H1 (cell line): ENCODE results near the gene SPSB2. TPM values are rescaled to one million over a fixed set of nuclear protein-coding genes. Genes with fewer than 3 reads are reported as not detected.

Experiments
- BACH1 ChIP-seq: IDR thresholded peaks from 2 replicates; pipeline ENCODE4 v1.6.1; 2012; ENCODE audit warnings: low read length, improper control_type of control experiment
- CBX8 ChIP-seq: fragments of 300-800, 300-1000 bp; sonication (generic); IDR thresholded peaks from 2 replicates; pipeline ENCODE4 v1.7.1; 2016; ENCODE audit warnings: low read depth, low read length, borderline replicate concordance
- CHD7 ChIP-seq: fragments of 300-600 bp; sonication (generic); IDR thresholded peaks from 2 replicates; pipeline ENCODE4 v1.7.1; 2012; ENCODE audit warnings: low read length, moderate library complexity, mild to moderate bottlenecking, inconsistent platforms; ENCODE audit not compliant: insufficient replicate concordance
- JUN ChIP-seq: IDR thresholded peaks from 2 replicates; pipeline ENCODE4 v1.6.1; 2011; ENCODE audit warnings: low read depth, mild to moderate bottlenecking, improper control_type of control experiment, low read length
- POLR2A ChIP-seq, 2 experiments: IDR thresholded peaks; 1 replicate in 1 of 2; 2 replicates in 1 of 2; pipeline ENCODE4 v1.6.1; 2011; ENCODE audit warnings: low read depth in 2 of 2, low read length in 2 of 2, mild to moderate bottlenecking in 2 of 2; ENCODE audit errors: control extremely low read depth in 1 of 2
- POLR2AphosphoS5 ChIP-seq: IDR thresholded peaks from 2 replicates; pipeline ENCODE4 v1.6.1; 2011; ENCODE audit warnings: low read depth, low read length
- SP1 ChIP-seq: IDR thresholded peaks from 2 replicates; pipeline ENCODE4 v1.6.1; 2011; ENCODE audit warnings: low read depth, low read length
- SUZ12 ChIP-seq: fragments of 200-600 bp; sonication (generic); IDR thresholded peaks from 2 replicates; pipeline ENCODE4 v1.6.1; 2012; ENCODE audit warnings: mild to moderate bottlenecking, inconsistent platforms, low read length, moderate library complexity, mixed read lengths
- polyA plus RNA-seq, 7 experiments: library from polyadenylated mRNA; depleted of rRNA in 3 of 7; stranded (reverse) in 5 of 7; unstranded in 2 of 7; fragments of >200 nt in 5 of 7; fragments of 200-250 nt in 2 of 7; gene quantifications; 1 replicate in 5 of 7; 2 replicates in 1 of 7; 4 replicates in 1 of 7; pipeline versions ENCODE4 v1.2.1 to v1.2.3, GENCODE V29; 2011 to 2013; ENCODE audit warnings: missing spikeins in 2 of 7, mixed read lengths in 2 of 7
- total RNA-seq: library from RNA; stranded (reverse); fragmentation: NEBNext Ultra II Directional; extraction: Animal tissue kit (Norgen Biotek cat#: 25700); gene quantifications from 2 replicates; pipeline ENCODE4 v1.2.1, GENCODE V29; 2021

Gene SPSB2
- total and polyA plus RNA-seq, 2 of the 8 experiments (the other 6 are each of a cell fraction or from before 2014, with no cell fraction given): 13.0 to 23.2 TPM

- no peak for TF ChIP-seq CHD7
- peak in 1 of 2 experiments; percentile 7; a peak in 1 of 3 replicates for TF ChIP-seq POLR2A (IDR thresholded peaks at IDR 0.05; ENCODE audit: control extremely low read depth in 1 of 2, low read depth in 2 of 2, low read length in 2 of 2)
- TF ChIP-seq SUZ12: no peak
- peak; percentile 76; the same call in 1 of the 2 replicates for TF ChIP-seq POLR2AphosphoS5
- TF ChIP-seq JUN: no peak
- peak; percentile 85 for TF ChIP-seq SP1
- no peak for TF ChIP-seq CBX8
- no peak for TF ChIP-seq BACH1
Observed at GRCh38 chr12:6872073-6873048, 742 bp downstream of the SPSB2 start (continued).
